ENCODE results near the gene WAPL. TPM values are rescaled to one million over a fixed set of nuclear protein-coding genes. Genes with fewer than 3 reads are reported as not detected.
"Not testable (repeated sequence)": the region's sequence is repeated elsewhere in the genome, so short reads cannot be mapped to it uniquely, and the experiment has no call there.

Gene WAPL, protein sequence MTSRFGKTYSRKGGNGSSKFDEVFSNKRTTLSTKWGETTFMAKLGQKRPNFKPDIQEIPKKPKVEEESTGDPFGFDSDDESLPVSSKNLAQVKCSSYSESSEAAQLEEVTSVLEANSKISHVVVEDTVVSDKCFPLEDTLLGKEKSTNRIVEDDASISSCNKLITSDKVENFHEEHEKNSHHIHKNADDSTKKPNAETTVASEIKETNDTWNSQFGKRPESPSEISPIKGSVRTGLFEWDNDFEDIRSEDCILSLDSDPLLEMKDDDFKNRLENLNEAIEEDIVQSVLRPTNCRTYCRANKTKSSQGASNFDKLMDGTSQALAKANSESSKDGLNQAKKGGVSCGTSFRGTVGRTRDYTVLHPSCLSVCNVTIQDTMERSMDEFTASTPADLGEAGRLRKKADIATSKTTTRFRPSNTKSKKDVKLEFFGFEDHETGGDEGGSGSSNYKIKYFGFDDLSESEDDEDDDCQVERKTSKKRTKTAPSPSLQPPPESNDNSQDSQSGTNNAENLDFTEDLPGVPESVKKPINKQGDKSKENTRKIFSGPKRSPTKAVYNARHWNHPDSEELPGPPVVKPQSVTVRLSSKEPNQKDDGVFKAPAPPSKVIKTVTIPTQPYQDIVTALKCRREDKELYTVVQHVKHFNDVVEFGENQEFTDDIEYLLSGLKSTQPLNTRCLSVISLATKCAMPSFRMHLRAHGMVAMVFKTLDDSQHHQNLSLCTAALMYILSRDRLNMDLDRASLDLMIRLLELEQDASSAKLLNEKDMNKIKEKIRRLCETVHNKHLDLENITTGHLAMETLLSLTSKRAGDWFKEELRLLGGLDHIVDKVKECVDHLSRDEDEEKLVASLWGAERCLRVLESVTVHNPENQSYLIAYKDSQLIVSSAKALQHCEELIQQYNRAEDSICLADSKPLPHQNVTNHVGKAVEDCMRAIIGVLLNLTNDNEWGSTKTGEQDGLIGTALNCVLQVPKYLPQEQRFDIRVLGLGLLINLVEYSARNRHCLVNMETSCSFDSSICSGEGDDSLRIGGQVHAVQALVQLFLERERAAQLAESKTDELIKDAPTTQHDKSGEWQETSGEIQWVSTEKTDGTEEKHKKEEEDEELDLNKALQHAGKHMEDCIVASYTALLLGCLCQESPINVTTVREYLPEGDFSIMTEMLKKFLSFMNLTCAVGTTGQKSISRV (N-terminal part only)
- total RNA-seq (10 to 100 TPM; 66.5 to 67.3 TPM), polyA plus RNA-seq (10 to 100 TPM; 37.0 to 42.1 (median 38.6) TPM), total RNA-seq (155 to 258 (median 238) reads per million in 6 experiments)

DNA sequence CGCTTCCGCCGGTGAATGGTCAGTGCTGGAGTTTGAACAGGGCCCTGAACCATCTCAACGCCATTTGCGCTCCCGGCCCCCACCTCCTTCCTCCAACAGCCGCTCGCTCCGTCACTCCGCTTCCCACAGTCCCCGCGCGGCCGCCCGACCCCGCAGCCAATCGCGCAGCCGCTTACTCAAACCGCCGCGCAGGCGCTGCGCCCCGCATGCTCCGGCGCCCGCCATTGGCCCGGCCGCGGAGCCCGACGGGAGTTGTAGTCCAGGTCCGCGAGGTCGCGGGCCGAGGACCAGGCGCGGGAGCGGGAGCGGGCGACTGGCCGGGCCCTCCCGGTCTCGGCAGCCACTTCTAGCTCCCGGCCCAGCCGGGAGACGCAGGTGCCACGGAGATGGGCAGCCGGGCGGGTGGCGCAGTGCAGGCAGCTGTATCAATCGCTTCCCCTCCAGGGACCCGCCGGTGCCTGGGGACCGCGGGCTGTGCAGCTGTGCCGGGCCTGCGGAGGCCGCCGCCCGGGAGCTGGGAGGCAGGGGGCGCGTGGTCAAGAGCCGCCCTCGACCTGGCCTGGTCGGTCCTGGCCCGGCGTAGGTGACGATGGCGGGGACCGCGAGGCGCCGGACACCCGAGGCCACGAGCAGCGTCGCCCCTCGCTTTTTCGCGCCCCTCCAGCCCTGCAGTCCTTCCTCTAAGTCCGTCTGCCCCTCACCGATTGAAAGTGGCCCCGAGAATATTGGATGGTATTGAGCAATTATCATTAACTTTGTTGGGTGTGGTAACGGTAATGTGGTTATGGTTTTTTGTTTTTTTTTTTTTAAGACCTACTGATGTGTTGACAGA, at the start of gene WAPL:
Gene WAPL (minus strand): TSS at position 115 of the 832 bp plus-strand sequence. CDS start 3,723 bp downstream, outside the sequence.
- POLR2A ChIA-PET: interaction anchor here (1.1 to 3.5 kb wide), 6 partner anchors 14 to 121 kb away, joined by 3 to 24 read pairs (median 8); no protein-coding TSS in a partner anchor
- peak; percentile 94 for ATAC-seq
- DNase-seq: peak; percentile 90 to 97 (median 94)
- Mint-ChIP-seq H3K4me3 (peak within 1 kb of the TSS; percentile 90 to 97 (median 96)), H3K27ac (peak within 1 kb of the TSS; percentile 86 to 98 (median 95)), H3K27me3 (no peaks in the 10 kb centered on the region), H3K4me1 (peaks cover 23 to 74% (median 62%) of the 10 kb centered on the region in 4 donors), H3K9me3 (no peaks in the 10 kb centered on the region), H3K36me3 (peaks cover 0 to 22% (median 9%) of the 10 kb centered on the region in 3 donors)

DNA sequence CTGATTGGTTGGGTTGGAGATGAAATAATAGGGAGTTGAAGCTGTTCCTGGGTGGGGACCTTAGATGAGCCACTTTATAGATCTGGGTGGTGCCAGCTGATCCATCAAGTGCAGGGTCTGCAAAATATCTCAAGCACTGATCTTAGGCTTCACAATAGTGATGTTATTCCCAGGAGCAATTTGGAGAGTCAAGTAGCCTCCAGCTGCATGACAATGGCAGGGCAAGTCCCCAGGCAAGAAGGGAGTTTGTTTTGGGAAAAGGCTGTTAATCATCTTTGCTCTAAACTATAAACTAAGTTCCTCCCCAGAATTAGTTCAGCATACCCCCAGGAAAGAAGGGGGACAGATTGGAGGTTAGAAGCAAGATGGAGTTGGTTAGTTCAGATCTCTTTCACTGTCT, 47.7 kb upstream of the WAPL start:
- Mint-ChIP-seq H3K27ac (no peak overlapping the region), H3K4me1 (peaks cover 0 to 1% (median 0%) of the 10 kb centered on the region in 4 donors), H3K27me3 (peaks cover 0 to 2% (median 0%) of the 10 kb centered on the region in 5 donors), H3K36me3 (peaks cover 0 to 7% (median 7%) of the 10 kb centered on the region in 3 donors), H3K9me3 (peaks cover 0 to 18% (median 8%) of the 10 kb centered on the region in 9 donors), H3K4me3 (no peak overlapping the region)
- DNase-seq: no peak
- no peak for ATAC-seq
- POLR2A ChIA-PET: no interaction called here

DNA sequence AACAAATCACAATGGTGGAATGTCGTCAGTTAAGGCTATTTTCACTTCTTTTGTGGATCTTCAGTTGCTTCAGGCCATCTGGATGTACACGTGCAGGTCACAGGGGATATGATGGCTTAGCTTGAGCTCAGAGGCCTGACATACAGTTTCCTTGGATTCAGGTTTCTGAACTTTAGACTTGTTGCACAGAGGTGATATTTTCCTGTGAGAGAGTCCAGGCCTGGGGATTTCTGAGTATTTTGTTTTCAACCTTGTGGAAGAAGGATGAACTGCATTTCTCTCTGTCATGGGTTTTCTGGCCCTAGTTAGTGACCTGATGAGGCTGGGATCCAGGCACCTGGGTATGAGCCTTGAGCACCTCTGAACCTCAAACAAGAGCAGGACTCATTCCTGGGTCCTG, 44.9 kb upstream of the WAPL start:
- H3K4me1 Mint-ChIP-seq, H3K4me3 Mint-ChIP-seq, H3K27me3 Mint-ChIP-seq, ATAC-seq, H3K27ac Mint-ChIP-seq, H3K36me3 Mint-ChIP-seq, POLR2A ChIA-PET, DNase-seq: not testable (repeated sequence)
- H3K9me3 Mint-ChIP-seq: peaks cover 0 to 18% (median 8%) of the 10 kb centered on the region in 9 donors

DNA sequence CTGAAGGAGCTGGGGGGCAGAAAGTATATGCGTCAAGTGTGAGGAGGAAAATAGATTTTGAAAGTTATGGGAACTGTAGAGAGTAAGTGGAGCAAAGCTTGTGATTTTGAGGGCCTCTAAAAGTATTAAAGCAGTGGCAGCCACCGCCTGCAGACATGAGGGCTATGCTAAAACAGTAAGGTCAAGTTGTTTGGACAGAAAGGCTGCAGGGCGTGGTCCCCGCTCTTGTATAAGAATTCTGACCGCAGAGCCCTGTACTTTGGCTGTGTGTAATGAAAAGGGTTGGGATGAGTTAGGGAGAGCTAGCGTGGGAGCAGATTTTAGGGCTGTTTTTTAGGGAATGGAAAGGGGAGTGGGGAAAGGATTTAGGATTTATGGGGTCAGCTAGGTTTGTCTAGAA, 41.7 kb upstream of the WAPL start:
- H3K9me3 Mint-ChIP-seq, DNase-seq, H3K36me3 Mint-ChIP-seq, POLR2A ChIA-PET, H3K27me3 Mint-ChIP-seq, ATAC-seq, H3K4me3 Mint-ChIP-seq, H3K4me1 Mint-ChIP-seq, H3K27ac Mint-ChIP-seq: not testable (repeated sequence)

DNA sequence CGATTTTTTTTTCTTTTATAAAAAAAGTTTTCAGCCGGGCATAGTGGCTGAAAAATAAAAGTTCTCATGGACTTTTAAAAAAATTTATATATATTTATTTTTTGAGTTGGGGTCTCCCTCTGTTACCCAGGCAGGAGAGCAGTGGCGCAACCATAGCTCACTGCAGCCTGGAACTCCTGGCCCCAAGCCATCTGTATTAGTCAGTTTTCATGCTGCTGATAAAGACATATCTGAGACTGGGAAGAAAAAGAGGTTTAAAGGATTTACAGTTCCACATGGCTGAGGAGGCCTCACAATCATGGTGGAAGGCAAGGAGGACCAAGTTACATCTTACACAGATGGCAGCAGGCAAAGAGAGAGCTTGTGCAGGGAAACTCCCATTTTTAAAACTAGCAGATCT, 37.1 kb upstream of the WAPL start:
- POLR2A ChIA-PET, ATAC-seq, H3K9me3 Mint-ChIP-seq, H3K27ac Mint-ChIP-seq, H3K27me3 Mint-ChIP-seq, H3K4me3 Mint-ChIP-seq, H3K4me1 Mint-ChIP-seq, DNase-seq, H3K36me3 Mint-ChIP-seq: not testable (repeated sequence)

DNA sequence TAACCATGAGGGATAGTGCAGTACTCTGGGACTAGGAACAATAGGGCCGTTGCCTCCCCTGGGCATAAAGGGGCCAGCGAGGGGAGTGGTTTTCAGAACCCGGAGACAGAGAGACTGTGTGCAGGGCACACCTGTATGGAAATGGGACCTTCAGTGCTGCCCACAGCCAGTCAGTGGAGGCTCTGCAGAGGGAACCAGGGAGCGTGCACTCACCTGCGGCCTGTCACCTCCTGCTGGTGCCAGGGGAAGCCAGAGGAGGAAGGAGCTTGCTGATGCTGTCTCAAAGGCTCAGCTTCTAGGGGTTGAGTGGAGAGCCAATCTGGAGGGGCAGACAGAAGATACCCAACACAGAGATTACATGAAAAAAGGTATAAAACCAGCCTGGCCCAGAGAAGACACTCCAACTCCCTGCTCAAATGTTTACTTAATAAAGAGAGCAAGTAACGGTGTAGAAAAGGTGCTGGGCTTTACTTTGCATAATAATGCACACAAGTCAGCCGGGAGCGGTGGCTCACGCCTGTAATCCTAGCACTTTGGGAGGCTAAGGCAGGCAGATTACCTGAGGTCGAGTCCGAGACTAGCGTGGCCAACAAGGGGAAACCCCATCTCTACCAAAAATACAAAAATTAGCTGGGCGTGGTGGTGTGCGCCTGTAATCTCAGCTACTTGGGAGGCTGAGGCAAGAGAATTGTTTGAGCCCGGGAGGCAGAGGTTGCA, 35.5 kb upstream of the WAPL start:
- H3K4me1 Mint-ChIP-seq: no peaks in the 10 kb centered on the region
- ATAC-seq (no peak), DNase-seq (no peak)
- POLR2A ChIA-PET: no interaction called here
- no peaks in the 10 kb centered on the region for H3K27me3 Mint-ChIP-seq
- H3K9me3 Mint-ChIP-seq: no peaks in the 10 kb centered on the region
- no peak overlapping the region for H3K4me3 Mint-ChIP-seq
- H3K36me3 Mint-ChIP-seq: no peaks in the 10 kb centered on the region
- no peak overlapping the region for H3K27ac Mint-ChIP-seq

DNA sequence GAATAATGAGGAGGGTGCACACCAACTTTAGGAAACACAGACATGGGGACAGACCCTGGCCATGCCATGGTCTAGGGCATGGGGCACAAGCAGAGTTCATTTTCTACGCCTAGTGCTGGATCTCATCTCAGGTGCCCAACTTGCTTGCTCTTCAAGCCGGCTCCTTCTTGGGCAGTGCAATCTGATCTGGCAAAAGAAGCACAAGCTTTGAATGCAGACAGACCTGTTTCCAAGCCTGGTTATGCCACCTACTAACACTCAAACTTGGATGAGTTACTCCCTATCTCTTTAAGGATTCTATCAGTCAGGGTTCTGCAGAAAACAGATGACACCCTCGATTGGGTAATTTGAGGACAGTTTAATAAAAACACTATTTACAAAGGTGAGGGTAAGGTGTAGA, 34.9 kb upstream of the WAPL start:
- Mint-ChIP-seq H3K4me3 (no peak overlapping the region), H3K27ac (no peak overlapping the region), H3K36me3 (no peaks in the 10 kb centered on the region), H3K9me3 (no peaks in the 10 kb centered on the region), H3K4me1 (no peaks in the 10 kb centered on the region), H3K27me3 (no peaks in the 10 kb centered on the region)
- POLR2A ChIA-PET: no interaction called here
- no peak for DNase-seq
- ATAC-seq: no peak

DNA sequence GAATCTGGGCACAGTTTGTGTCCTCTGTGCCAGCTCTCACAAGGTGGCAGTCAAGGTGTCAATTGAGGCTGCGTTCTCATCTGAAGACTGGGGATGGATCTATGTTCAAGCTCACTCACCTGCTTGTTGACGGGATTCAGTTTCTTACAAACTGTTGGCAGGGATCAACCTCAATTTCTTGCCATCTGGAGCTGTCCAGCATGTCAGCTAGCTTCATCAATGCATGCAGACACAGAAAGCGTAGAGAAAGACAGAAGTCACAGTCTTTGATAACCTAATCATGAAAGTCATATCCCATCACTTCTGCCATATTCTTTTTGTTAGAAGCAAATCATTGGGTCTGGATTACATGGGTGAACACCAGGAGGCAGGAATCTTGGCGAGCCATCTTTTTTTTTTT, 32.0 kb upstream of the WAPL start:
- Mint-ChIP-seq H3K9me3 (no peaks in the 10 kb centered on the region), H3K36me3 (no peaks in the 10 kb centered on the region), H3K4me1 (no peaks in the 10 kb centered on the region), H3K27me3 (peaks cover 0 to 2% (median 0%) of the 10 kb centered on the region in 5 donors), H3K4me3 (no peak overlapping the region), H3K27ac (no peak overlapping the region)
- ATAC-seq (no peak), DNase-seq (no peak)
- POLR2A ChIA-PET: no interaction called here

DNA sequence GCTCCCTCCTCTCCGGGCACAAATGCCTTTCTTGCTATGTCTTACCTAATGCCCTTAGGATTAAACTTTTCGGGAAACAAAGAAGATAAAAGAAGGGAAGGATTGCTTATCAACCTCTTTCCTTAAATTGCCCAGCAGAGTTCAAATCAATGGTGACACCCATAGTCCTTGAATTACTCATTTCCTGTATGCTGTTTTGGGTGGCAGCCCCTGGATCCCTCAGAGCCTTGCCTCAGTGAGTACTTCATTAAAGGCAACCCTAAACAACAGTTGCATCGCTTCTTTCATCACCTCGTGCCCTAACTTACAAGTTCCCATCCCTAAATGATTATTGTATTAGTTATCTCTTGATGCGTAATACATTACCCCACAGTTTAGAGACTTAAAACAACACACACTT, 31.6 kb upstream of the WAPL start:
- DNase-seq: no peak
- POLR2A ChIA-PET: no interaction called here
- Mint-ChIP-seq H3K36me3 (no peaks in the 10 kb centered on the region), H3K4me3 (no peak overlapping the region), H3K27me3 (peaks cover 0 to 2% (median 0%) of the 10 kb centered on the region in 5 donors), H3K27ac (no peak overlapping the region), H3K9me3 (peaks cover 0 to under 1% (median 0%) of the 10 kb centered on the region in 9 donors), H3K4me1 (no peaks in the 10 kb centered on the region)
- ATAC-seq: no peak

DNA sequence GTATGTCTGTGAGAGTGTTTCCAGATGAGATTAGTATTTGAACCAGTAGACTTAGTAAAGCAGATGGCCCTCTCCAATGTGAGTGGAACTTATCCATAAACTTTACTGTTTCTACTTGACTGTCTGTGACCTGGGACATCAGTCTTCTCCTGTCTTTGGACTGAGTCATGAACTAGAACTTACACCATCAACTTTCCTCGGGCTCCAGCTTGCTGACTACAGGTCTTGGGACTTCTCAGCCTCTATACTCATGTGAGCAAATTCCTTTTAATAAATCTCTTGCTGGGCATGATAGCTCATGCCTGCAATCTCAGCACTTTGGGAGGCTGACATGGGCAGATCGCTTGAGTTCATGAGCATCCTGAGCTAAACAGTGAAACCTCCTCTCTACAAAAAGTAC, 25.7 kb upstream of the WAPL start:
- no peaks in the 10 kb centered on the region for H3K4me1 Mint-ChIP-seq
- H3K27me3 Mint-ChIP-seq: peaks cover 0 to 2% (median 0%) of the 10 kb centered on the region in 5 donors
- H3K27ac Mint-ChIP-seq: no peak overlapping the region
- H3K36me3 Mint-ChIP-seq: no peaks in the 10 kb centered on the region
- peaks cover 0 to 5% (median 0%) of the 10 kb centered on the region in 9 donors for H3K9me3 Mint-ChIP-seq
- POLR2A ChIA-PET: no interaction called here
- ATAC-seq (no peak), DNase-seq (no peak)
- no peak overlapping the region for H3K4me3 Mint-ChIP-seq

DNA sequence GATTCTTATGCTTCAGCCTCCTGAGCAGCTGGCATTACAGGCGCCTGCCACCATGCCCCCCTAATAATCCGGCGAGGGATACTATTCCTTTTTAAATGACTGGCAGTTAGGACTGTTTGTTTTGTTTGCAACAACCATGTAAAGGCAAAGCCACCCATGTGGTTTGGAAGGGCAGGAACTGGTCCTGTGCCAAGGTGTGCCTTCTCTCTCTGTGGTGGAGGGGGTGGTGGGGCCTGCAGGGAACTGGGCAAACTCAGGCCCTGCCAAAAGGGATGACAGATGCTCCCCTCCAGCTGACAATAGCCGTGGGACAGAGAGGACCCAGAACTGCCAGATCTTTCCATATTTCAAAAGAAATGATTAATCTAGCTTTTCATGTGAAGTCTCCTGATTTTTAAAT, 23.5 kb upstream of the WAPL start:
- POLR2A ChIA-PET: no interaction called here
- ATAC-seq (no peak), DNase-seq (no peak)
- Mint-ChIP-seq H3K9me3 (peaks cover 0 to 5% (median 0%) of the 10 kb centered on the region in 9 donors), H3K27me3 (no peaks in the 10 kb centered on the region), H3K36me3 (no peaks in the 10 kb centered on the region), H3K4me3 (no peak overlapping the region), H3K4me1 (peaks cover under 1 to 3% (median 1%) of the 10 kb centered on the region in 4 donors), H3K27ac (peak overlapping the region in 1 of 10 donors; percentile 73)
